H1 (cell line): Measurements from ENCODE around the gene SDF2L1. TPM values are rescaled to one million over a fixed set of nuclear protein-coding genes. Genes with fewer than 3 reads are reported as not detected.
A peak's percentile ranks its signal among the peaks of the same experiment; 100 is the strongest.

ENCODE experiments used
- microRNA counts: library from miRNA; unstranded; fragments of <30 nt; microRNA quantifications from one replicate; lab custom pipeline; 2015
- microRNA-seq, 2 experiments: library from miRNA; unstranded; fragments of <30 nt; microRNA quantifications; one replicate each; pipeline versions ENCODE4 to v1.2.0, GENCODE V29; 2016 to 2020; ENCODE audit warnings: borderline microRNAs expressed in 2 of 2, borderline number of aligned reads in 2 of 2, borderline replicate concordance in 1 of 2
- polyA plus RNA-seq, 7 experiments: library from polyadenylated mRNA; depleted of rRNA in 3 of 7; stranded (reverse) in 5 of 7; unstranded in 2 of 7; fragments of >200 nt in 5 of 7; fragments of 200-250 nt in 2 of 7; gene quantifications; 1 replicate in 5 of 7; 2 replicates in 1 of 7; 4 replicates in 1 of 7; pipeline versions ENCODE4 v1.2.1 to v1.2.3, GENCODE V29; 2011 to 2013; ENCODE audit warnings: missing spikeins in 2 of 7, mixed read lengths in 2 of 7
- small RNA-seq: library from polyadenylated mRNA; stranded (forward); fragments of <200 nt; extraction: miRNeasy Mini kit (QIAGEN cat#:217004); gene quantifications from one replicate; pipeline ENCODE3, GENCODE V24; 2013; ENCODE audit not compliant: insufficient read depth
- total RNA-seq: library from RNA; stranded (reverse); fragmentation: NEBNext Ultra II Directional; extraction: Animal tissue kit (Norgen Biotek cat#: 25700); gene quantifications from 2 replicates; pipeline ENCODE4 v1.2.1, GENCODE V29; 2021

SDF2L1 gene
- total and polyA plus RNA-seq, 2 of the 8 experiments (the other 6 are each of a cell fraction or from before 2014, with no cell fraction given) = 51.1 to 59.6 TPM

MicroRNAs encoded within 50 kb of the gene (microRNA counts, 767-probe panel; counts per million panel counts)
- microRNA hsa-miR-130b-3p (lab: Ali Mortazavi, UCI) (879 counts per million, percentile 95 among the panel's probes with 10 or more counts), microRNA hsa-miR-301b (lab: Ali Mortazavi, UCI) (879 counts per million, percentile 95 among the panel's probes with 10 or more counts)

Small RNA genes lying within 50 kb of the gene (microRNA-seq; reads per million reads assigned to microRNA genes)
- gene MIR130B (676 to 817 reads per million in 2 experiments), gene MIR301B (4.6 to 4.7 reads per million in 2 experiments)

Small RNA genes lying within 50 kb of the gene (small RNA-seq; reads per million reads assigned to genes)
- 686 reads per million, percentile 99 among the genes with 10 or more reads in this experiment for gene MIR301B

Other genes with a start within 250 kb of the SDF2L1 start
- 21.9 and 23.3 TPM in 2 replicates for gene HIC2, start 224.9 kb upstream of the SDF2L1 start, total RNA-seq
- gene HIC2, start 224.9 kb upstream of the SDF2L1 start, polyA plus RNA-seq (2011; rRNA removed) = 8.0 and 12.0 TPM in 2 replicates
- 0.74 and 1.3 TPM in 2 replicates for gene TMEM191C, start 174.9 kb upstream of the SDF2L1 start, total RNA-seq
- 2.6 and 3.4 TPM in 2 replicates for gene TMEM191C, start 174.9 kb upstream of the SDF2L1 start, polyA plus RNA-seq (2011; rRNA removed)
- gene RIMBP3C, start 90.8 kb upstream of the SDF2L1 start, total RNA-seq = not detected in 2 replicates
- gene RIMBP3C, start 90.8 kb upstream of the SDF2L1 start, polyA plus RNA-seq (2011; rRNA removed) = 0.08 and 0.20 TPM in 2 replicates
- 90.0 and 92.3 TPM in 2 replicates for gene UBE2L3, start 74.6 kb upstream of the SDF2L1 start, total RNA-seq
- gene UBE2L3, start 74.6 kb upstream of the SDF2L1 start, polyA plus RNA-seq (2011; rRNA removed) = 55.5 and 63.5 TPM in 2 replicates
- 36.5 and 36.7 TPM in 2 replicates for gene YDJC, start 12.3 kb upstream of the SDF2L1 start, total RNA-seq
- 45.2 and 77.7 TPM in 2 replicates for gene YDJC, start 12.3 kb upstream of the SDF2L1 start, polyA plus RNA-seq (2011; rRNA removed)
- not detected in 2 replicates for gene CCDC116, start 9.5 kb upstream of the SDF2L1 start, total RNA-seq
- gene CCDC116, start 9.5 kb upstream of the SDF2L1 start, polyA plus RNA-seq (2011; rRNA removed) = 0.08 and 0.14 TPM in 2 replicates
- 34.4 and 37.7 TPM in 2 replicates for gene PPIL2, start 23.7 kb downstream of the SDF2L1 start, total RNA-seq
- gene PPIL2, start 23.7 kb downstream of the SDF2L1 start, polyA plus RNA-seq (2011; rRNA removed) = 34.6 and 46.4 TPM in 2 replicates
- gene YPEL1, start 93.5 kb downstream of the SDF2L1 start, total RNA-seq = 6.7 and 7.6 TPM in 2 replicates
- gene YPEL1, start 93.5 kb downstream of the SDF2L1 start, polyA plus RNA-seq (2011; rRNA removed) = 5.9 and 6.0 TPM in 2 replicates
- 95.8 and 101 TPM in 2 replicates for gene MAPK1, start 225.3 kb downstream of the SDF2L1 start, total RNA-seq
- gene MAPK1, start 225.3 kb downstream of the SDF2L1 start, polyA plus RNA-seq (2011; rRNA removed) = 20.9 and 28.1 TPM in 2 replicates